ENCODE measurements around the gene SSBP2.

Gene SSBP2

GRCh38 chr5:81751009-81751835 is at the start of gene SSBP2:
TSS of gene SSBP2 (minus strand) at chr5:81751097. CDS start at chr5:81751042, 55 bp downstream.
- Histone ChIP-seq H3K27ac (ENCODE audit: low read depth, low read length) (peak within 1 kb of the TSS; percentile 89), H3K9ac (ENCODE audit: low read depth in 1 of 2, low read length in 2 of 2) (peak within 1 kb of the TSS; percentile 73 to 76), H3K4me3 (ENCODE audit: low read depth in 1 of 2, low read length in 2 of 2) (peak within 1 kb of the TSS; percentile 87 to 89), H3K4me1 (ENCODE audit: control insufficient read depth in 1 of 2, insufficient read depth in 2 of 2, low read length in 2 of 2) (peaks cover 5 to 7% of the 10 kb centered on the region in 2 donors), H3K9me3 (ENCODE audit: control insufficient read depth in 1 of 2, low read length in 2 of 2) (no peaks in the 10 kb centered on the region), H3K36me3 (ENCODE audit: control insufficient read depth in 1 of 2, insufficient read depth in 2 of 2, low read length in 2 of 2) (no peaks in the 10 kb centered on the region), H3K27me3 (ENCODE audit: control insufficient read depth in 1 of 2, insufficient read depth in 2 of 2, low read length in 2 of 2) (no peaks in the 10 kb centered on the region)

- H3K4me1 ChIP-seq (ENCODE audit: control insufficient read depth in 1 of 2, insufficient read depth in 2 of 2, low read length in 2 of 2), result no peaks in the 10 kb centered on the region
- H3K27ac ChIP-seq (ENCODE audit: low read depth, low read length), result no peak overlapping the region
- H3K9me3 ChIP-seq (ENCODE audit: control insufficient read depth in 1 of 2, low read length in 2 of 2), result no peaks in the 10 kb centered on the region
- no peak overlapping the region for H3K4me3 ChIP-seq (ENCODE audit: low read depth in 1 of 2, low read length in 2 of 2)
- no peaks in the 10 kb centered on the region for H3K36me3 ChIP-seq (ENCODE audit: control insufficient read depth in 1 of 2, insufficient read depth in 2 of 2, low read length in 2 of 2)
- no peaks in the 10 kb centered on the region for H3K27me3 ChIP-seq (ENCODE audit: control insufficient read depth in 1 of 2, insufficient read depth in 2 of 2, low read length in 2 of 2)
- no peak overlapping the region for H3K9ac ChIP-seq (ENCODE audit: low read depth in 1 of 2, low read length in 2 of 2)
These were observed 44.8 kb upstream of the SSBP2 start for GRCh38 chr5:81795666-81796065.

GRCh38 chr5:81794226-81794625 is 43.3 kb upstream of the SSBP2 start:
- H3K27ac ChIP-seq (ENCODE audit: low read depth, low read length), result no peak overlapping the region
- H3K4me3 ChIP-seq (ENCODE audit: low read depth in 1 of 2, low read length in 2 of 2), result no peak overlapping the region
- H3K9me3 ChIP-seq (ENCODE audit: control insufficient read depth in 1 of 2, low read length in 2 of 2), result no peaks in the 10 kb centered on the region
- H3K36me3 ChIP-seq (ENCODE audit: control insufficient read depth in 1 of 2, insufficient read depth in 2 of 2, low read length in 2 of 2), result no peaks in the 10 kb centered on the region
- H3K4me1 ChIP-seq (ENCODE audit: control insufficient read depth in 1 of 2, insufficient read depth in 2 of 2, low read length in 2 of 2), result no peaks in the 10 kb centered on the region
- H3K27me3 ChIP-seq (ENCODE audit: control insufficient read depth in 1 of 2, insufficient read depth in 2 of 2, low read length in 2 of 2), result no peaks in the 10 kb centered on the region
- H3K9ac ChIP-seq (ENCODE audit: low read depth in 1 of 2, low read length in 2 of 2), result no peak overlapping the region

GRCh38 chr5:81790336-81790735 is 39.4 kb upstream of the SSBP2 start:
- Histone ChIP-seq H3K27me3 (ENCODE audit: control insufficient read depth in 1 of 2, insufficient read depth in 2 of 2, low read length in 2 of 2) (no peaks in the 10 kb centered on the region), H3K9me3 (ENCODE audit: control insufficient read depth in 1 of 2, low read length in 2 of 2) (no peaks in the 10 kb centered on the region), H3K4me3 (ENCODE audit: low read depth in 1 of 2, low read length in 2 of 2) (no peak overlapping the region), H3K36me3 (ENCODE audit: control insufficient read depth in 1 of 2, insufficient read depth in 2 of 2, low read length in 2 of 2) (no peaks in the 10 kb centered on the region), H3K4me1 (ENCODE audit: control insufficient read depth in 1 of 2, insufficient read depth in 2 of 2, low read length in 2 of 2) (peaks cover 7 to 10% of the 10 kb centered on the region in 2 donors), H3K9ac (ENCODE audit: low read depth in 1 of 2, low read length in 2 of 2) (no peak overlapping the region), H3K27ac (ENCODE audit: low read depth, low read length) (no peak overlapping the region)

GRCh38 chr5:81789033-81789432 is 38.1 kb upstream of the SSBP2 start:
- no peak overlapping the region for H3K9ac ChIP-seq (ENCODE audit: low read depth in 1 of 2, low read length in 2 of 2)
- no peak overlapping the region for H3K4me3 ChIP-seq (ENCODE audit: low read depth in 1 of 2, low read length in 2 of 2)
- H3K9me3 ChIP-seq (ENCODE audit: control insufficient read depth in 1 of 2, low read length in 2 of 2), result no peaks in the 10 kb centered on the region
- H3K27me3 ChIP-seq (ENCODE audit: control insufficient read depth in 1 of 2, insufficient read depth in 2 of 2, low read length in 2 of 2), result no peaks in the 10 kb centered on the region
- no peak overlapping the region for H3K27ac ChIP-seq (ENCODE audit: low read depth, low read length)
- H3K4me1 ChIP-seq (ENCODE audit: control insufficient read depth in 1 of 2, insufficient read depth in 2 of 2, low read length in 2 of 2), result peaks cover 7 to 10% of the 10 kb centered on the region in 2 donors
- no peaks in the 10 kb centered on the region for H3K36me3 ChIP-seq (ENCODE audit: control insufficient read depth in 1 of 2, insufficient read depth in 2 of 2, low read length in 2 of 2)

GRCh38 chr5:81788329-81788728 is 37.4 kb upstream of the SSBP2 start:
- Histone ChIP-seq H3K9ac (ENCODE audit: low read depth in 1 of 2, low read length in 2 of 2) (no peak overlapping the region), H3K9me3 (ENCODE audit: control insufficient read depth in 1 of 2, low read length in 2 of 2) (no peaks in the 10 kb centered on the region), H3K4me1 (ENCODE audit: control insufficient read depth in 1 of 2, insufficient read depth in 2 of 2, low read length in 2 of 2) (peaks cover 7 to 10% of the 10 kb centered on the region in 2 donors), H3K27me3 (ENCODE audit: control insufficient read depth in 1 of 2, insufficient read depth in 2 of 2, low read length in 2 of 2) (no peaks in the 10 kb centered on the region), H3K27ac (ENCODE audit: low read depth, low read length) (no peak overlapping the region), H3K36me3 (ENCODE audit: control insufficient read depth in 1 of 2, insufficient read depth in 2 of 2, low read length in 2 of 2) (no peaks in the 10 kb centered on the region), H3K4me3 (ENCODE audit: low read depth in 1 of 2, low read length in 2 of 2) (no peak overlapping the region)

- peak overlapping the region in 1 of 2 donors; percentile 3 for H3K4me3 ChIP-seq (ENCODE audit: low read depth in 1 of 2, low read length in 2 of 2)
- peaks cover 7 to 10% of the 10 kb centered on the region in 2 donors for H3K4me1 ChIP-seq (ENCODE audit: control insufficient read depth in 1 of 2, insufficient read depth in 2 of 2, low read length in 2 of 2)
- H3K27ac ChIP-seq (ENCODE audit: low read depth, low read length), result no peak overlapping the region
- H3K9me3 ChIP-seq (ENCODE audit: control insufficient read depth in 1 of 2, low read length in 2 of 2), result no peaks in the 10 kb centered on the region
- no peak overlapping the region for H3K9ac ChIP-seq (ENCODE audit: low read depth in 1 of 2, low read length in 2 of 2)
- no peaks in the 10 kb centered on the region for H3K36me3 ChIP-seq (ENCODE audit: control insufficient read depth in 1 of 2, insufficient read depth in 2 of 2, low read length in 2 of 2)
- H3K27me3 ChIP-seq (ENCODE audit: control insufficient read depth in 1 of 2, insufficient read depth in 2 of 2, low read length in 2 of 2), result no peaks in the 10 kb centered on the region
These were observed 36.8 kb upstream of the SSBP2 start for GRCh38 chr5:81787474-81788242.

- H3K9ac ChIP-seq (ENCODE audit: low read depth in 1 of 2, low read length in 2 of 2), result no peak overlapping the region
- no peaks in the 10 kb centered on the region for H3K9me3 ChIP-seq (ENCODE audit: control insufficient read depth in 1 of 2, low read length in 2 of 2)
- H3K27me3 ChIP-seq (ENCODE audit: control insufficient read depth in 1 of 2, insufficient read depth in 2 of 2, low read length in 2 of 2), result no peaks in the 10 kb centered on the region
- H3K4me3 ChIP-seq (ENCODE audit: low read depth in 1 of 2, low read length in 2 of 2), result no peak overlapping the region
- H3K27ac ChIP-seq (ENCODE audit: low read depth, low read length), result no peak overlapping the region
- peaks cover 7 to 10% of the 10 kb centered on the region in 2 donors for H3K4me1 ChIP-seq (ENCODE audit: control insufficient read depth in 1 of 2, insufficient read depth in 2 of 2, low read length in 2 of 2)
- no peaks in the 10 kb centered on the region for H3K36me3 ChIP-seq (ENCODE audit: control insufficient read depth in 1 of 2, insufficient read depth in 2 of 2, low read length in 2 of 2)
These were observed 36.1 kb upstream of the SSBP2 start for GRCh38 chr5:81786991-81787390.

- Histone ChIP-seq H3K9me3 (ENCODE audit: control insufficient read depth in 1 of 2, low read length in 2 of 2) (no peaks in the 10 kb centered on the region), H3K4me3 (ENCODE audit: low read depth in 1 of 2, low read length in 2 of 2) (no peak overlapping the region), H3K4me1 (ENCODE audit: control insufficient read depth in 1 of 2, insufficient read depth in 2 of 2, low read length in 2 of 2) (peaks cover 7 to 10% of the 10 kb centered on the region in 2 donors), H3K9ac (ENCODE audit: low read depth in 1 of 2, low read length in 2 of 2) (no peak overlapping the region), H3K27me3 (ENCODE audit: control insufficient read depth in 1 of 2, insufficient read depth in 2 of 2, low read length in 2 of 2) (no peaks in the 10 kb centered on the region), H3K27ac (ENCODE audit: low read depth, low read length) (no peak overlapping the region), H3K36me3 (ENCODE audit: control insufficient read depth in 1 of 2, insufficient read depth in 2 of 2, low read length in 2 of 2) (no peaks in the 10 kb centered on the region)
These were observed 35.6 kb upstream of the SSBP2 start for GRCh38 chr5:81786496-81786895.

- H3K27me3 ChIP-seq (ENCODE audit: control insufficient read depth in 1 of 2, insufficient read depth in 2 of 2, low read length in 2 of 2), result no peaks in the 10 kb centered on the region
- H3K27ac ChIP-seq (ENCODE audit: low read depth, low read length), result no peak overlapping the region
These were observed 34.4 kb upstream of the SSBP2 start for GRCh38 chr5:81785322-81785721.

More at GRCh38 chr5:81785322-81785721, 34.4 kb upstream of the SSBP2 start:
- Histone ChIP-seq H3K4me3 (ENCODE audit: low read depth in 1 of 2, low read length in 2 of 2) (no peak overlapping the region), H3K9me3 (ENCODE audit: control insufficient read depth in 1 of 2, low read length in 2 of 2) (no peaks in the 10 kb centered on the region), H3K36me3 (ENCODE audit: control insufficient read depth in 1 of 2, insufficient read depth in 2 of 2, low read length in 2 of 2) (no peaks in the 10 kb centered on the region), H3K9ac (ENCODE audit: low read depth in 1 of 2, low read length in 2 of 2) (no peak overlapping the region), H3K4me1 (ENCODE audit: control insufficient read depth in 1 of 2, insufficient read depth in 2 of 2, low read length in 2 of 2) (peaks cover 7 to 10% of the 10 kb centered on the region in 2 donors)
